ENCODE measurements around the gene STAM2.

GRCh38 chr2:152078023-152078422, 97.5 kb downstream of the STAM2 start:
- TF ChIP-seq CTCF (IDR thresholded peaks at IDR 0.05): no peak
- TF ChIP-seq JUN (IDR thresholded peaks at IDR 0.05): no peak
- TF ChIP-seq POLR2A (IDR thresholded peaks at IDR 0.05; ENCODE audit: low read length): no peak
- no peak for TF ChIP-seq EP300 (IDR thresholded peaks at IDR 0.05)
- no peak for TF ChIP-seq PBX3 (IDR thresholded peaks at IDR 0.05)
- TF ChIP-seq ESRRA (IDR thresholded peaks at IDR 0.05; ENCODE audit: borderline replicate concordance, low read length): no peak
- TF ChIP-seq POLR2AphosphoS2 (conservative IDR thresholded peaks at IDR 0.05; ENCODE audit: low read length): no peak
